ENCODE results near the gene CD36.

- TF ChIP-seq, protein P1, sequence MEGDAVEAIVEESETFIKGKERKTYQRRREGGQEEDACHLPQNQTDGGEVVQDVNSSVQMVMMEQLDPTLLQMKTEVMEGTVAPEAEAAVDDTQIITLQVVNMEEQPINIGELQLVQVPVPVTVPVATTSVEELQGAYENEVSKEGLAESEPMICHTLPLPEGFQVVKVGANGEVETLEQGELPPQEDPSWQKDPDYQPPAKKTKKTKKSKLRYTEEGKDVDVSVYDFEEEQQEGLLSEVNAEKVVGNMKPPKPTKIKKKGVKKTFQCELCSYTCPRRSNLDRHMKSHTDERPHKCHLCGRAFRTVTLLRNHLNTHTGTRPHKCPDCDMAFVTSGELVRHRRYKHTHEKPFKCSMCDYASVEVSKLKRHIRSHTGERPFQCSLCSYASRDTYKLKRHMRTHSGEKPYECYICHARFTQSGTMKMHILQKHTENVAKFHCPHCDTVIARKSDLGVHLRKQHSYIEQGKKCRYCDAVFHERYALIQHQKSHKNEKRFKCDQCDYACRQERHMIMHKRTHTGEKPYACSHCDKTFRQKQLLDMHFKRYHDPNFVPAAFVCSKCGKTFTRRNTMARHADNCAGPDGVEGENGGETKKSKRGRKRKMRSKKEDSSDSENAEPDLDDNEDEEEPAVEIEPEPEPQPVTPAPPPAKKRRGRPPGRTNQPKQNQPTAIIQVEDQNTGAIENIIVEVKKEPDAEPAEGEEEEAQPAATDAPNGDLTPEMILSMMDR (IDR thresholded peaks at IDR 0.05): no peak
- TF ChIP-seq EZH2 (IDR thresholded peaks at IDR 0.05) (no peak), EZH2phosphoT487 (IDR thresholded peaks at IDR 0.05) (no peak)
Observed at GRCh38 chr7:80622541-80622940, 15.9 kb upstream of the CD36 start.
